Activated naive CD4-positive, alpha-beta T cell treated with anti-CD3 and anti-CD28 coated beads, Interleukin-2, amount 50 U/mL, for 72 hours (primary cell): ENCODE measurements around the gene CDR2. TPM values are rescaled to one million over a fixed set of nuclear protein-coding genes. Genes with fewer than 3 reads are reported as not detected.
"Not testable (repeated sequence)": the region's sequence is repeated elsewhere in the genome, so short reads cannot be mapped to it uniquely, and the experiment has no call there.

Experiments used
- ATAC-seq, 2 donors: fragments of 150-1000 bp; cut with Tn5 transposase; 2 replicates each; pipeline ENCODE4 v1.10.0; 2021; ENCODE audit warnings: mild to moderate bottlenecking in 2 of 2, moderate library complexity in 2 of 2
- DNase-seq, 2 donors: peaks; one replicate each; pipeline ENCODE4 v3.0.0; 2021 to 2022; ENCODE audit warnings: low spot score in 2 of 2
- H3K27ac Mint-ChIP-seq, 2 donors: one replicate each; pipeline ENCODE4 v1.8.0; 2022; ENCODE audit warnings: mild to moderate bottlenecking in 2 of 2, mixed read lengths in 2 of 2
- H3K36me3 Mint-ChIP-seq, 2 donors: one replicate each; pipeline ENCODE4 v1.8.0; 2022; ENCODE audit warnings: mixed read lengths in 2 of 2
- H3K9me3 Mint-ChIP-seq, 2 donors: one replicate each; pipeline ENCODE4 v1.8.0; 2022; ENCODE audit warnings: mixed read lengths in 2 of 2
- total RNA-seq, 2 donors: library from RNA; stranded (reverse); gene quantifications; one replicate each; pipeline ENCODE4 v1.2.3, GENCODE V29; 2022

Gene CDR2
- total RNA-seq, 2 donors from 2014 or later: 26.8 to 44.4 TPM

DNA sequence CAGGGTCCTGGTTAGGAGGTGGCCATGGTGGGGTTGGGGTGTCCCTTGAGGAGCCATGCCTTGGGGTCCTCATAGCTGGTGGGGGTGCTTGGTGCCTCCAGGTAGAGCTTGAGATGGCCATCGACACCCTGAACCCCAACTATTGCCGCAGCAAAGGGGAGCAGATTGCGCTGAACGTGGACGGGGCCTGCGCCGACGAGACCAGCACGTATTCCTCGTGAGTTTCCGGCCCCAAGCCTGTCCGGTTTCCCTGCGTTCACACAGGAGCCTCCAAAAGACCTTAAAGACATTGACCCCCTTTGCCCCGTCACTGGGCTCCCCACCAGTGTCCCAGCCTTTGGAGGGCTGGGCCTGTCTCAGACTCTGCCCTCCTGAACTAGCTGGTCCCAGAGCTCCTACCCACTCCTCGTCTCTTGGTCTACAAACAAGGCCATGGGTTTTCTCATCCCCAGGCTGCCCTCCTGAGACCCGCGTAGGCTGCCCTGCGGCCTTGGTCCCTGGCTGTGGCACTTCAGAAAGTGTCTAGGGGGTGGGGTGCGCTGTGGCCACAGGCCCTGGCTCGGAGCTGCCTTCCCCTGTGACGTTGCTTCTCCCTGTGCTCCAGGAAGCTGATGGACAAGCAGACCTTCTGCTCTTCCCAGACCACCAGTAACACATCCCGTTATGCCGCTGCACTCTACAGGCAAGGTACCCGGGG, 65.4 kb downstream of the CDR2 start:
- no peak overlapping the region for H3K27ac Mint-ChIP-seq
- H3K36me3 Mint-ChIP-seq: peaks cover 0 to 11% of the 10 kb centered on the region in 2 donors
- ATAC-seq: no peak
- no peak for DNase-seq
- H3K9me3 Mint-ChIP-seq: no peaks in the 10 kb centered on the region

DNA sequence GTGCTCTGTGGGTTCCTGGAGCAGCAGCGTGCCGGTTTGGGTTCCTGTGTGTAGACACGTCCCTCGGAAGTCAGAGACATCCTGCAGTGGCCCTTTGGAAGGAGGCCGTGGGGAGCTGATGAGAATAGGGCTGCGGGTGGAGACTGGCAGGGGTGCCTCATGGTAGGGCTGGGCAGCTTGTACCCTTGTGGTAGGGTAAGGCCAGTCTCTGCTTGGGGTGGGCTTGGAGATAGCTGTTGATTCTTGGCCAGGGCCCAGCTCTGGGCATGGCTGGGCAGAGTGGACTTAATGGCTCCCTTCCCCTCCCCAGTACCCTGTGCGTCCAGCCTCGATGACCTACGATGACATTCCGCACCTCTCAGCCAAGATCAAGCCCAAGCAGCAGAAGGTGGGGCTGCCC, 66.6 kb downstream of the CDR2 start:
- H3K9me3 Mint-ChIP-seq: no peaks in the 10 kb centered on the region
- peaks cover 0 to 11% of the 10 kb centered on the region in 2 donors for H3K36me3 Mint-ChIP-seq
- H3K27ac Mint-ChIP-seq: peak overlapping the region; percentile 58 to 90
- ATAC-seq (no peak), DNase-seq (peak in 1 of 2 donors; percentile 48)

DNA sequence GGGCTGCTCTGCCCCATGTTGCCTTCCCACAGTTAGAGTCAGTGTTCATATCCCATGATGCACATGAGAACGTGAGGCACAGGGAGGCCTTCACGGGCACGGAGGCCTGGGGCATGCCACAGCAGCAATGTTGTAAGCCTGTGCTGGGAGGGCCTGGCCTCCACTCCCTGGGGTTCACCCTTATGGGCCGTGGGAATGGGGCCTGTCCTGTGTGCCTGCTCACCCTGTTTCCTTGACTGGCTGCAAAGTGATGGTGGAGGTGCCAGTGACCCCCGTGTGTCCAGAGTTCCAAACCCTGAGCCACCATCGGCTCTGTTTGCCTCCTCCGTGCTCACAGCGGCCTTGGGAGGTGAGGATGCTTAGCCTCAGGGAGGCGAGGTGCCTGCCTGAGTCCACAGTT, 67.6 kb downstream of the CDR2 start:
- ATAC-seq (no peak), DNase-seq (peak in 1 of 2 donors; percentile 53)
- peaks cover 8% of the 10 kb centered on the region in 2 donors for H3K36me3 Mint-ChIP-seq
- H3K9me3 Mint-ChIP-seq: no peaks in the 10 kb centered on the region
- no peak overlapping the region for H3K27ac Mint-ChIP-seq

DNA sequence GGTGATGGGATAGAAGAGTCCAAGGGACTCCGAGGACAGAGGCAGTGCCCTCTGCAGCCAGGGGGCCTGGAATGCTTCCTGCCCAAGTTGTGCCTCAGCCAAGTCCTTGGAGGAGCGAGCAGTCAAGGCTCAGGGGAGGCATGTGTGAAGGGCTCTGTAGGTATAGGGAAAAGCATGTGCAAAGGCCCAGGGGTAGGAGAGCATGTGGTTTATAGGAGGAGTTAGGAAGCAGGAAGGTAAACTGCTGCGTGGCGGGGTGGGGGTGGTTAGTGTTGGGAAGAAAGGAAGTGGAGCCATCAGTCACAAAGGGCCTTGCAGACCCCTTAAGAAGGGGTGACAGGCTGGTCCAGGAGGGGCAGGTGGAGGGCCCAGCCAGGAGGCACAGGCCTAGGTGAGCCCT, 70.0 kb downstream of the CDR2 start:
- Mint-ChIP-seq H3K36me3 (peaks cover 6 to 8% of the 10 kb centered on the region in 2 donors), H3K9me3 (no peaks in the 10 kb centered on the region), H3K27ac (peak overlapping the region in 1 of 2 donors; percentile 79)
- DNase-seq: no peak
- ATAC-seq: no peak

DNA sequence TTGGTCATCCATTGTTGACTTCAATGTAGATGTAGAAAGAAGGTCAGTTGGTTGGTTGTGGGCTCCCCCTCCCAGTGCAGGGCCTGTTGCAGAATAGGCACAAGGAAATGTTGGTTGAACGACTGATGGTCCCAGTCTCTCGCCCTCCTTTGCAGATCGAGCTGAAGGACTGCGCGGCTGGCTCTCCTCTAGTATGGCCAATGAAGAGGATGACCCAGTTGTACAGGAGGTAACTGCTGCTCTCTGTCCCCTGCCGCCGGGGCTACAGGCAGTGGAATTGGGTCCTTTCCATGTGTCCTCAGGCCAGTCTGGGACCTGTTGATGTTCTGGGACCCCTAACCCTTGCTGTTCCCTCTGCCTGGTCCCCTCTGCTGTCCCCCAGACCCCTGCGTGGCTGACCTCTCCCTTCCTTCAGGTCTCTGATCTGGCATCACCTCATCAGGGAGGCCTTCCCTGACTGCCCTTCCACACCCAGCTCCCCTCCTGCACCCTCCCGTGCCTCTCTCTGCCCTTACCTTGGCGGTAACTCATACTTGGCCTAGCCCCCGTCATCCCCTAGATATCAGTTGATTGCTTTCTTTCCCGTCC, 71.5 kb downstream of the CDR2 start:
- H3K27ac Mint-ChIP-seq: peak overlapping the region in 1 of 2 donors; percentile 82
- ATAC-seq (no peak), DNase-seq (peak in 1 of 2 donors; percentile 49)
- H3K9me3 Mint-ChIP-seq: no peaks in the 10 kb centered on the region
- H3K36me3 Mint-ChIP-seq: peaks cover 5 to 20% of the 10 kb centered on the region in 2 donors

DNA sequence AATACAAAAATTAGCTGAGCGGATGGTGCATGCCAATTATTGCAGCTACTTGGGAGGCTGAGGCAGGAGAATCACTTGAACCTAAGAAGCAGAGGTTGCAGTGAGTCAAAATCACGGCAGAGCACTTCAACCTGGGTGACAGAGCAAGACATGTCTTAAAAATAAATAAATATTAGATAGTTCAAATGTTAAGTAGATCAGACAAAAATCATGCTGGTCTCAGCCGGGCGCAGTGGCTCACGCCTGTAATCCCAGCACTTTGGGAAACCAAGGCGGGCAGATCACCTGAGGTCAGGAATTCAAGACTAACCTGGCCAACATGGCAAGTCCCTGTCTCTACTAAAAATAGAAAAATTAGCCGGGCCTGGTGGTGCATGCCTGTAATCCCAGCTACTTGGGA, 73.0 kb downstream of the CDR2 start:
- peak in 1 of 2 donors; percentile 37 for DNase-seq
- H3K9me3 Mint-ChIP-seq, ATAC-seq: not testable (repeated sequence)
- H3K36me3 Mint-ChIP-seq: peaks cover 8 to 24% of the 10 kb centered on the region in 2 donors
- H3K27ac Mint-ChIP-seq: peak overlapping the region; percentile 44 to 100

DNA sequence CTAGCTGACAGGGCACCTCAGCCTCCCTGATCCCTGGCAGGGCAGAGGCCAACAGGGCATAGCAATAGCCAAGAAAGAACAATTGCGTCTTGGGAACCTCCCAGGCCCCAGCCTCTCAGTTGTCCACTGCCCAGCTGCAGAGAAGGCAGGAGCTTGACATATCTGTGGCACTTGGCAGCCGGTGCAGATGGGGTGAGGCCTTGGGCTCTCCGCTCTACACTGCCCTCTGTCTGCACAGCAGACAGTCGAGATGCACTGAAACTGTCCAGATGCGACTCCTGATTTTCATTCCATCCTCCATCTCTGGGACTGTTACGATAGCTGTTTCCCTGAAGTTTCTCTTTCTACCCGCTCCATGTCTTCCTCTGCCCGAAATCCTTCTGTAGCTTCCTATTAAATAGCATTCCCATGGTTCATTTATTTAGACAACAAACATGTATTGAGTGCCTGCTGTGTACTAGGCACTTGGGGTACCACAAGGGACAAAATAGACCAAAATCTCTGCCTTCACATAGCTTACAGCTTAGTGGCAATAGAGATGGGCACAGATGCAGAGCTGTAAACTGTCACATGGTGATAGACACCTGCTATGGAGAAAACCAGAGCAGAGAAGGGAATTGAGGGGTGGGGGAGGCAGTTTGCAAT, 73.9 kb downstream of the CDR2 start:
- Mint-ChIP-seq H3K9me3 (no peaks in the 10 kb centered on the region), H3K27ac (peak overlapping the region; percentile 36 to 100), H3K36me3 (peaks cover 8 to 24% of the 10 kb centered on the region in 2 donors)
- DNase-seq: peak in 1 of 2 donors; percentile 51
- ATAC-seq: no peak

DNA sequence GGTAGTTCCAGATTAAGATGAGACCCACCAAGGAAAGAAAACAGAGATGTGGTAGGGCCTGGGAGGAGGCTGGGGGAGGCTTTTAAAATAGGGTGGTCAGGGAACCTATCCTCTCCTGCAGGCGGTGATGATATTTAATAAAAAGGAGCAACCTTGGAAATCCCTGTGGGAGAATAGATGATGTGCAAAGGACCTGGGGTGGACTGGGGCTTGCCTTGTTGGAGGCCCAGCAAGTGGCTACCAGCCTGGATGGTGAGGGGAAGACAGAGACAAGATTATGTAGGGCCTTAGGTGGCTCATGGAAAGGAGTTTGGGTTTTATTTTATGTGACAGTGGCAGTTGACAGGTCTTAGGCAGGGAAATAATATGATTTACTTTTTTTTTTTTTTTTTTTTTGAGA, 75.4 kb downstream of the CDR2 start:
- Mint-ChIP-seq H3K9me3 (no peaks in the 10 kb centered on the region), H3K27ac (peak overlapping the region; percentile 99 to 100), H3K36me3 (peaks cover 8 to 24% of the 10 kb centered on the region in 2 donors)
- no peak for DNase-seq
- ATAC-seq: no peak

DNA sequence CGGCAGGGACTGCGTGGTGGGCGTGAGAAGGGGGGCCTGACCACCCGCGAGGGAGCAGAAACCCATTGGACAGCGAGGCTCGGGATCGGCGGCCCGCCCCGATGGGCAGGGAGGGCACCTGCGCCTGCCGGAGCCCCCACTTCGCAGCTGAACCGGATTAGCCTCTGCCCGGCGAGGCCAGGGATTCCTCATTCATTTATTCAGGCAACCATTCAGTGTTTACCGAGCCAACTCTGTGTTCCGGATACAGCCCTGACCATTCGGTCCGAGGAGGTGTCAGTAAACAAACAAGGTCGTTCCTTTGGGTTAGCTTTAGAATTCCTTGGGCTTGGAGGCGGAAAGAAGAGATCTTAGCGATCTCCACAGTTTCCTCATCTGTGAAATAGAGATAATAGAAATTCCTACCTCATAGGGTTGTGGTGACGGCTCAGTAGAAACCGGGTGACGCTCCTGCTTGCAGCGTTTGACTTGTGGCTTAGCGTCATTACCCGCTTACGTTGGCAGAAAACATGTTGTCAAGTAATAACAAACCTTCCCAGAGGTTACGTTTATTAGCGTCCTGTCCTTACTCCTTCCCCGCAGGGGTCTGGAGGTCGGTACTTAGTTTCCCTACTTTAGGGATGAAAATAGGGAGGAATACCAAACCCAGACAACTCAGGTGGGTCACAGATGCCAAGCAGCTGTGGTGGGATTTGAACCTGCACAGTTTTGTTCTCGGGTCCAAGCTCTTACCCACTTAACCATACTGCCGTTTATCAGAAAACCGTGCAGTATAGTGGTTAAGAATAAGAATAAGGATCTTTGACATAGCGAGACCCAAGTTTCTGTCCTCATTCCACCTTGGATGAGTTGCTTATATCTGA, 76.3 kb downstream of the CDR2 start:
- Mint-ChIP-seq H3K27ac (peak overlapping the region; percentile 99 to 100), H3K9me3 (no peaks in the 10 kb centered on the region), H3K36me3 (peaks cover 8 to 24% of the 10 kb centered on the region in 2 donors)
- ATAC-seq (peak; percentile 60 to 68), DNase-seq (peak; percentile 80 to 81)

DNA sequence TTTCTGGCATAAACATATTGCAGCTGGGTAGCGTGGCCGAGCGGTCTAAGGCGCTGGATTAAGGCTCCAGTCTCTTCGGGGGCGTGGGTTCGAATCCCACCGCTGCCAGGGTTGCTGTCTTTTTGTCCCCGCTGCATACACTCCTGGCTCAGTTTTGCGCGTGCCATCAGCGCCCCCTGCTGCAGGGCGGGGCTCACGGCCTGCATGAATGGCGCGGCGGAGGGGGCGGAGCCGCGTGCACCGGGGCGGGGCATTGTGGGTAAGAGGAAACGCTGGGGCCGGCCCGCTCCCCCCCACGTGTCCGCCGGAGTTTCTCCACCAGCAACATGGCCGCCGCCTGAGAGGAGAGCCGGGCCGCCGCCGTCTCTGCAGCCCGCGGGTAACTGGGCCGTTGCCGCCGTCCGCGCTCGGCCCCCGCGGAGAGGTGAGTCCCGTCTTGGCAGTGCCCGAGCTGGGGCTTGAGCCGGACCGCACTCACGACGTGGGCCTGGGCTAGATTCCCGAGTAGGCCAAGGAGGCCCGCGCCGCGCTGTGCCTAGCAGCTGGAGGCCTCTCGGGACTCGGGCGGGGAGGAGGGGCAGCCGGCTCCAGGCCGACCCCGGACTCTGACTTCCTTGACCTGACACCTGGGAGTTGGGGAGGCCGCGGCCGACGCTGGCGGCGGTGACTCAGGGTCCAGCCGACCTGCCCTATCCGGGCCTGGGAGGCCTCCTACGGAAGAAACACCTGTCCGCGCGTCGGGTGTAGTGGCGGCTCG, 77.1 kb downstream of the CDR2 start, which contains the start of gene POLR3E:
TSS of gene POLR3E (plus strand) at position 296 of the 757 bp plus-strand sequence. CDS start 5,560 bp downstream, outside the sequence.
- H3K27ac Mint-ChIP-seq: peak within 1 kb of the TSS; percentile 99 to 100
- ATAC-seq: peak; percentile 83 to 86
- DNase-seq: peak; percentile 100
- no peaks in the 10 kb centered on the region for H3K9me3 Mint-ChIP-seq
- H3K36me3 Mint-ChIP-seq: peaks cover 8 to 21% of the 10 kb centered on the region in 2 donors

DNA sequence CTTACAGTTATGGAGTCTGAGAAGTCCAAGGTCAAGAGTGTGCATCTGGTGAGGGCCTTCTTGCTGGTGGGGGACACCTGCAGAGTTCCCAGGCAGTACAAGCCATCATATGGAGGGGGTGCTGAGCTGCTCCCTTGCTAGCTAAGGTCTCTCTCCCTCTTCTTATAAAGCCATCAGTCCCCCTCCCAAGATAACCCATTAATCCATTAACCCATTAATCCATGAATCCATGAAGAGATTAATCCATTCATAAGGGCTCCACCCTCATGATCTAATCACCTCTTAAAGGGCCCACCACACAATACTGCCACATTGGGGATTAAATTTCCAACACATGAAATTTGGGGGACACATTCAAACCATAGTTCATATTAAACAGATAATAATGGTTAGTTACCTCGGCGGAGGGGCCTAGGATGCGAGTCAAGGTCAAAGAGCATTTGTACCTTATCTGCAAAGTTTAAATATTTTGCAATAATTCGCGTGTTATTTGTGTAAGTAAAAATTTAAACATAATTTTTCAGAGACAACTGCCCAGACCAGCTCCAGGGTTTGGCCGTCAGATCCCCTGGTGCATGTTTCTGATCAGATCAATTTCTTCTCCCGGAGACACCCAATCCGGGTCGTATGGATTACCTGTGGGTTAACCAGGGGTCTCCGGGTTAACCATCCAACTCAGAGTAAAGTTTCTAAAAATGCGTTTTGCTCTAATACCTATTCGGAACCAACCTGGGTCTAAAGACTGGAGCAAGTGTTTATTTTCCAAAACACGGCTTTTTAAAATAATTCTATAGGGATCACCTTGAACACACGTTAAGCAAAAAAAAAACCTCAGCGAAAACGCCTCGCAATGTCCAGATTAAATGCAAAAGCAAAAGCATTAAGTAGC, 78.0 kb downstream of the CDR2 start:
- Mint-ChIP-seq H3K27ac (peak overlapping the region; percentile 99 to 100), H3K36me3 (peaks cover 8 to 16% of the 10 kb centered on the region in 2 donors), H3K9me3 (no peaks in the 10 kb centered on the region)
- DNase-seq (peak; percentile 18 to 34), ATAC-seq (peak in 1 of 2 donors; percentile 1)

Other genes starting within 250 kb of the CDR2 start
- under 1 TPM in 1 of 2 donors, not detected in 1; 0.11 TPM for gene SDR42E2, start 212.1 kb downstream of the CDR2 start, total RNA-seq
- gene EEF2K, start 168.3 kb downstream of the CDR2 start, total RNA-seq: 10 to 100 TPM in 1 of 2 donors, 1 to 10 TPM in 1; 7.8 to 28.1 TPM
- gene POLR3E, start 77.2 kb downstream of the CDR2 start, total RNA-seq: 10 to 100 TPM; 50.3 to 75.4 TPM
- 100 to 1,000 TPM; 371 to 375 TPM for gene NPIPB5, start 136.3 kb upstream of the CDR2 start, total RNA-seq